Keratinocyte (primary cell): ENCODE measurements around the gene SDCCAG8. TPM values are rescaled to one million over a fixed set of nuclear protein-coding genes. Genes with fewer than 3 reads are reported as not detected.

Source experiments
- DNase-seq: peaks from one replicate; pipeline ENCODE4 v3.0.0-alpha.2; 2011; ENCODE audit warnings: low read depth, missing footprints, low spot score
- FAIRE-seq: peaks from 2 replicates; lab custom pipeline; 2011; peaks lifted over from hg19 to GRCh38; lab: Jason Lieb, UNC
- H2AFZ ChIP-seq: 2 replicates; pipeline ENCODE4 v1.6.0; 2012; ENCODE audit warnings: low read length, control low read depth, inconsistent platforms; ENCODE audit not compliant: control insufficient read depth
- H3K27ac ChIP-seq: 2 replicates; pipeline ENCODE4 v1.5.1; 2011; ENCODE audit warnings: low read length; ENCODE audit not compliant: control insufficient read depth, insufficient read depth
- H3K27me3 ChIP-seq: 3 replicates; pipeline ENCODE4 v1.6.0; 2011; ENCODE audit warnings: low read length; ENCODE audit not compliant: control insufficient read depth, insufficient read depth; ENCODE audit errors: extremely low read depth
- H3K36me3 ChIP-seq, 2 experiments: 2 replicates in 1 of 2; 3 replicates in 1 of 2; pipeline ENCODE4 v1.5.1; 2011; ENCODE audit warnings: low read length in 2 of 2, mild to moderate bottlenecking in 1 of 2; ENCODE audit not compliant: control insufficient read depth in 2 of 2, insufficient read depth in 2 of 2; ENCODE audit errors: extremely low read depth in 1 of 2
- H3K4me1 ChIP-seq: 3 replicates; pipeline ENCODE4 v1.5.1; 2011; ENCODE audit warnings: low read length; ENCODE audit not compliant: control insufficient read depth, insufficient read depth; ENCODE audit errors: extremely low read depth
- H3K4me2 ChIP-seq: 3 replicates; pipeline ENCODE4 v1.6.0; 2011; ENCODE audit warnings: low read depth, low read length; ENCODE audit not compliant: control insufficient read depth, insufficient read depth; ENCODE audit errors: extremely low read depth
- H3K4me3 ChIP-seq, 3 experiments: fragments of 200-600 bp in 1 of 3; sonication (generic) in 1 of 3; 2 replicates in 2 of 3; 3 replicates in 1 of 3; pipeline ENCODE4 v1.5.1; 2011 to 2016; ENCODE audit warnings: low read length in 3 of 3, mild to moderate bottlenecking in 3 of 3, control low read depth in 2 of 3, inconsistent platforms in 1 of 3, low read depth in 1 of 3, mixed read lengths in 1 of 3, mixed run types in 1 of 3, moderate library complexity in 1 of 3; ENCODE audit not compliant: control insufficient read depth in 2 of 3, insufficient read depth in 2 of 3; ENCODE audit errors: extremely low read depth in 1 of 3
- H3K79me2 ChIP-seq: 2 replicates; pipeline ENCODE4 v1.6.0; 2012; ENCODE audit warnings: low read length; ENCODE audit not compliant: control insufficient read depth, insufficient read depth
- H3K9ac ChIP-seq: 3 replicates; pipeline ENCODE4 v1.6.0; 2011; ENCODE audit warnings: low read length; ENCODE audit not compliant: control insufficient read depth, insufficient read depth; ENCODE audit errors: extremely low read depth
- H3K9me1 ChIP-seq: 3 replicates; pipeline ENCODE4 v1.6.0; 2011; ENCODE audit warnings: low read length; ENCODE audit not compliant: control insufficient read depth, insufficient read depth; ENCODE audit errors: extremely low read depth
- H3K9me3 ChIP-seq: 2 replicates; pipeline ENCODE4 v1.5.1; 2012; ENCODE audit warnings: low read depth, low read length; ENCODE audit not compliant: control insufficient read depth
- H4K20me1 ChIP-seq: 3 replicates; pipeline ENCODE4 v1.6.0; 2011; ENCODE audit warnings: low read length; ENCODE audit not compliant: control insufficient read depth, insufficient read depth; ENCODE audit errors: extremely low read depth
- EZH2 ChIP-seq: IDR thresholded peaks from one replicate; pipeline ENCODE4 v1.6.1; 2012; ENCODE audit warnings: inconsistent platforms, mild to moderate bottlenecking, low read length, moderate library complexity
- dilution Hi-C: fragments of 300-500 bp; cut with MboI; formaldehyde crosslinking; loops from one replicate; pipeline ENCODE4 v1.7.0; 2020; ENCODE audit warnings: low sequenced_read_pairs; ENCODE audit not compliant: extremely low pct_ligation_motif_present
- polyA plus RNA-seq, 5 experiments: library from polyadenylated mRNA; depleted of rRNA in 3 of 5; stranded (reverse) in 3 of 5; stranded (forward) in 1 of 5; unstranded in 1 of 5; fragments of >200 nt; gene quantifications; 1 replicate in 1 of 5; 2 replicates in 3 of 5; 3 replicates in 1 of 5; pipeline versions ENCODE4 v1.2.1 to v1.2.3, GENCODE V29; 2011 to 2012; ENCODE audit warnings: missing spikeins in 2 of 5, low read depth in 1 of 5, low replicate concordance in 1 of 5
- TF ChIP-seq, protein P1 (sequence below), 3 experiments: IDR thresholded peaks in 1 of 3; conservative IDR thresholded peaks in 1 of 3; optimal IDR thresholded peaks in 1 of 3; 2 replicates in 2 of 3; 3 replicates in 1 of 3; pipeline versions ENCODE3 to v1.5.1; 2011; ENCODE audit warnings: low read length in 3 of 3, mild to moderate bottlenecking in 3 of 3, moderate library complexity in 2 of 3, control low read depth in 1 of 3, inconsistent platforms in 1 of 3; ENCODE audit not compliant: insufficient read depth in 2 of 3; ENCODE audit errors: extremely low read depth in 1 of 3

Gene SDCCAG8
- polyA plus RNA-seq, 1 donor (not counting 4 experiments of a cell fraction or from before 2014, with no cell fraction given): 61.6 TPM

DNA sequence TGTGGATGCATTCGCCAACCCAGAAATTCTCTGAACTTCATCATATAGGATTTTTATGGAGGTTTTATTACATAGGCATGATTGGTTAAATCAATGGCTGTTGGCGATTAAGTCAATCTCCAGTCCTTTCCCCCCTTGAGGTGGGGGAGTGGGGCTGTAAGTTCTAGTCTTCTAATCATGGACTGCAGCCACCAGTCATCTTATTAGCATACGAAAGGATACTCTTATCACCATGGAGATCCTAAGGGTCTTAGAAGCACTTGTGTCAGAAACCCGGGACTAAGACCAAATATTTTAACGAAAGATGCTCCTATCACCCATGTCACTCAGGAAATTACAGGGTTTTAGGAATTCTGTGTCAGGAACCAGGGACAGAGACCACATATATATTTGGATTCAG, 36.3 kb downstream of the SDCCAG8 start:
- no peaks in the 10 kb centered on the region for H3K27me3 ChIP-seq
- no peak overlapping the region for H3K9ac ChIP-seq
- peaks cover 9% of the 10 kb centered on the region for H3K79me2 ChIP-seq
- DNase-seq (no peak), FAIRE-seq (no peak)
- peaks cover 35% of the 10 kb centered on the region for H3K4me1 ChIP-seq
- no peak overlapping the region for H3K4me3 ChIP-seq
- H4K20me1 ChIP-seq: no peaks in the 10 kb centered on the region
- H3K36me3 ChIP-seq: peaks cover 2 to 4% of the 10 kb centered on the region in 2 experiments
- dilution Hi-C loops: no loop called here
- H3K27ac ChIP-seq: no peak overlapping the region
- TF ChIP-seq, protein P1, sequence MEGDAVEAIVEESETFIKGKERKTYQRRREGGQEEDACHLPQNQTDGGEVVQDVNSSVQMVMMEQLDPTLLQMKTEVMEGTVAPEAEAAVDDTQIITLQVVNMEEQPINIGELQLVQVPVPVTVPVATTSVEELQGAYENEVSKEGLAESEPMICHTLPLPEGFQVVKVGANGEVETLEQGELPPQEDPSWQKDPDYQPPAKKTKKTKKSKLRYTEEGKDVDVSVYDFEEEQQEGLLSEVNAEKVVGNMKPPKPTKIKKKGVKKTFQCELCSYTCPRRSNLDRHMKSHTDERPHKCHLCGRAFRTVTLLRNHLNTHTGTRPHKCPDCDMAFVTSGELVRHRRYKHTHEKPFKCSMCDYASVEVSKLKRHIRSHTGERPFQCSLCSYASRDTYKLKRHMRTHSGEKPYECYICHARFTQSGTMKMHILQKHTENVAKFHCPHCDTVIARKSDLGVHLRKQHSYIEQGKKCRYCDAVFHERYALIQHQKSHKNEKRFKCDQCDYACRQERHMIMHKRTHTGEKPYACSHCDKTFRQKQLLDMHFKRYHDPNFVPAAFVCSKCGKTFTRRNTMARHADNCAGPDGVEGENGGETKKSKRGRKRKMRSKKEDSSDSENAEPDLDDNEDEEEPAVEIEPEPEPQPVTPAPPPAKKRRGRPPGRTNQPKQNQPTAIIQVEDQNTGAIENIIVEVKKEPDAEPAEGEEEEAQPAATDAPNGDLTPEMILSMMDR (optimal IDR thresholded peaks at IDR 0.05 in 1 of 3, IDR thresholded peaks at IDR 0.05 in 1 of 3, conservative IDR thresholded peaks at IDR 0.05 in 1 of 3; ENCODE audit: extremely low read depth in 1 of 3, insufficient read depth in 2 of 3, low read length in 3 of 3): no peak
- no peak for TF ChIP-seq EZH2
- H3K9me3 ChIP-seq: no peaks in the 10 kb centered on the region
- no peak overlapping the region for H3K4me2 ChIP-seq
- H3K9me1 ChIP-seq: no peaks in the 10 kb centered on the region
- no peak overlapping the region for H2AFZ ChIP-seq

DNA sequence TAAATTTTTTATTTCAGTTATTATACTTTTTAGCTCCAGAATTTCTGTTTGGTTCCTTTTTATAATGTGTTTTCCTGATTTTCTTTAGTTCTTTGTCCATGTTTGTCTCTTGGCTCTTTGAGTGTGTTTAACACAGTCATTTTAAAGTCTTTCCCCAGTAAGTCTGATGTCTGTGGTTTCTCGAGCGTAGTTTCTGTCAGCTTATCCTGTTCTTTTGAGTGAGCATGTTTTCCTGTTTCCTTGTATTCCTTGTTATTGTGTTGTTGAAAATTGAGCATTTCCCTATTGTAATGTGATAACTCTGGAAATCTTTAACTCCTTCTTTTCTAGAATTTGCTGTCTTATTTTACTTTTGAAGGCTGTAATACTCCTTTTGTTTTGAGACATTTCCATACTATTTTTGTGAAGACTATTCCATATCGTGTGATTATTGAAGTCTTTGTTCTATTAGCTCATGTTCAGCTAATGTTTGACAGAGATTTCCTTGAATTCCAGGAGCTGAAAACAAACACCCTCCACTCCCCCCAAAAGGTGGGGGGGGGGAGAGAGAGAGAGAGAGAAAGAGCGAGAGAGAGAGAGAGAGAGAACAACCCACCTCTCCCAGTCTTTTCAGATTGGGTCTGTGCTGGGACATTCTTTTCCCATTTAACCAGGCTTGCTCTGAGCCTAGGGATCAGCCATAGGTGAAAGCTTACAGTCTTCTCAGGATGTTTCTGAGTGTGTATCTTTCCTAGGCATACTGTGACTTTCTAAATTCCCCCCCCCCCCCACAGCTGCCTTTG, 38.3 kb downstream of the SDCCAG8 start:
- peak overlapping the region; percentile 48 for H3K4me2 ChIP-seq
- peaks cover 9% of the 10 kb centered on the region for H3K79me2 ChIP-seq
- H2AFZ ChIP-seq: no peak overlapping the region
- dilution Hi-C loops: no loop called here
- H3K36me3 ChIP-seq: peaks cover 4 to 9% of the 10 kb centered on the region in 2 experiments
- DNase-seq: no peak
- H3K9ac ChIP-seq: peak overlapping the region; percentile 56
- no peaks in the 10 kb centered on the region for H3K27me3 ChIP-seq
- no peaks in the 10 kb centered on the region for H3K9me3 ChIP-seq
- H4K20me1 ChIP-seq: no peaks in the 10 kb centered on the region
- H3K4me3 ChIP-seq: no peak overlapping the region
- peak overlapping the region; percentile 93 for H3K27ac ChIP-seq
- FAIRE-seq: no peak
- no peaks in the 10 kb centered on the region for H3K9me1 ChIP-seq
- H3K4me1 ChIP-seq: peaks cover 23% of the 10 kb centered on the region
- TF ChIP-seq EZH2: no peak
- TF ChIP-seq, protein P1 (optimal IDR thresholded peaks at IDR 0.05 in 1 of 3, IDR thresholded peaks at IDR 0.05 in 1 of 3, conservative IDR thresholded peaks at IDR 0.05 in 1 of 3; ENCODE audit: extremely low read depth in 1 of 3, insufficient read depth in 2 of 3, low read length in 3 of 3): no peak
